NOMO-1 (cell line): Measurements from ENCODE around the gene SPC24.
A peak's percentile ranks its signal among the peaks of the same experiment; 100 is the strongest.
"Not testable (repeated sequence)": the region's sequence is repeated elsewhere in the genome, so short reads cannot be mapped to it uniquely, and the experiment has no call there.

ENCODE experiments used
- DNase-seq, 2 experiments: peaks; one replicate each; lab custom pipeline; 2025; ENCODE audit not compliant: unreplicated experiment in 2 of 2; lab: John Stamatoyannopoulos, UW

The SPC24 gene

GRCh38 chr19:11131471-11131870, 24.1 kb downstream of the SPC24 start:
- DNase-seq = no peak

- DNase-seq = peak; percentile 51 to 59
Observed at GRCh38 chr19:11130824-11131455, 24.6 kb downstream of the SPC24 start.

GRCh38 chr19:11127905-11128304, 27.7 kb downstream of the SPC24 start:
- DNase-seq = no peak

GRCh38 chr19:11125994-11126685, 29.4 kb downstream of the SPC24 start:
- peak in 1 of 2 experiments; percentile 14 for DNase-seq

GRCh38 chr19:11124157-11124556, 31.4 kb downstream of the SPC24 start:
- not testable (repeated sequence) for DNase-seq

- no peak for DNase-seq
Observed at GRCh38 chr19:11123114-11123513, 32.5 kb downstream of the SPC24 start.

GRCh38 chr19:11121963-11122362, 33.6 kb downstream of the SPC24 start:
- DNase-seq = not testable (repeated sequence)

GRCh38 chr19:11116507-11116906, 39.1 kb downstream of the SPC24 start:
- DNase-seq = no peak

GRCh38 chr19:11115895-11116446, 39.6 kb downstream of the SPC24 start:
- no peak for DNase-seq

- no peak for DNase-seq
Observed at GRCh38 chr19:11115042-11115441, 40.5 kb downstream of the SPC24 start.

GRCh38 chr19:11113140-11113708, 42.4 kb downstream of the SPC24 start:
- DNase-seq = no peak

- no peak for DNase-seq
Observed at GRCh38 chr19:11111771-11112144, 43.8 kb downstream of the SPC24 start.

- no peak for DNase-seq
Observed at GRCh38 chr19:11111117-11111770, 44.3 kb downstream of the SPC24 start.

GRCh38 chr19:11108746-11109145, 46.8 kb downstream of the SPC24 start:
- no peak for DNase-seq

- DNase-seq = no peak
Observed at GRCh38 chr19:11106477-11106876, 49.1 kb downstream of the SPC24 start.

- no peak for DNase-seq
Observed at GRCh38 chr19:11105014-11105636, 50.5 kb downstream of the SPC24 start.

- not testable (repeated sequence) for DNase-seq
Observed at GRCh38 chr19:11103667-11104066, 51.9 kb downstream of the SPC24 start.

GRCh38 chr19:11102944-11103343, 52.6 kb downstream of the SPC24 start:
- DNase-seq = no peak

GRCh38 chr19:11101057-11101456, 54.5 kb downstream of the SPC24 start:
- no peak for DNase-seq

GRCh38 chr19:11100049-11100448, 55.5 kb downstream of the SPC24 start:
- DNase-seq = no peak

- DNase-seq = no peak
Observed at GRCh38 chr19:11098861-11099260, 56.7 kb downstream of the SPC24 start.
